Fibroblast of the aortic adventitia (primary cell): ENCODE data around the gene CATSPER3. TPM values are rescaled to one million over a fixed set of nuclear protein-coding genes. Genes with fewer than 3 reads are reported as not detected.

Source experiments
- DNase-seq: peaks from one replicate; pipeline ENCODE4 v3.0.0-alpha.2; 2010; ENCODE audit warnings: low read depth
- H3K4me3 ChIP-seq: 2 replicates; pipeline ENCODE4 v1.5.1; 2011; ENCODE audit warnings: low read depth, mild to moderate bottlenecking, control low read depth, low read length, moderate library complexity
- CTCF ChIP-seq: IDR thresholded peaks from 2 replicates; pipeline ENCODE4 v1.5.1; 2011; ENCODE audit warnings: mild to moderate bottlenecking, low read length, control low read depth, inconsistent platforms; ENCODE audit not compliant: insufficient read depth
- total RNA-seq: library from RNA; depleted of rRNA; stranded (reverse); fragments of >200 nt; gene quantifications from 2 replicates; pipeline ENCODE4 v1.2.3, GENCODE V29; 2012; ENCODE audit warnings: low replicate concordance

The CATSPER3 gene
- total RNA-seq, 1 donor: 0.09 TPM

GRCh38 chr5:135013947-135014570 lies 46.4 kb downstream of the CATSPER3 start:
- H3K4me3 ChIP-seq: no peak overlapping the region
- DNase-seq: peak; percentile 84
- TF ChIP-seq CTCF: no peak

GRCh38 chr5:135015942-135016341 lies 48.2 kb downstream of the CATSPER3 start:
- no peak for DNase-seq
- H3K4me3 ChIP-seq: no peak overlapping the region
- TF ChIP-seq CTCF: no peak

GRCh38 chr5:135016861-135017290 lies 49.2 kb downstream of the CATSPER3 start:
- no peak for TF ChIP-seq CTCF
- peak; percentile 19 for DNase-seq
- H3K4me3 ChIP-seq: no peak overlapping the region

GRCh38 chr5:135018457-135018856 lies 50.8 kb downstream of the CATSPER3 start:
- H3K4me3 ChIP-seq: no peak overlapping the region
- TF ChIP-seq CTCF: no peak
- DNase-seq: no peak

GRCh38 chr5:135019314-135019713 lies 51.6 kb downstream of the CATSPER3 start:
- DNase-seq: no peak
- no peak overlapping the region for H3K4me3 ChIP-seq
- no peak for TF ChIP-seq CTCF

GRCh38 chr5:135020111-135020895 lies 52.6 kb downstream of the CATSPER3 start:
- DNase-seq: no peak
- no peak overlapping the region for H3K4me3 ChIP-seq
- no peak for TF ChIP-seq CTCF
